ENCODE results near the gene CADPS2. TPM values are rescaled to one million over a fixed set of nuclear protein-coding genes. Genes with fewer than 3 reads are reported as not detected.

The CADPS2 gene
- total RNA-seq, 1 donor, result 27.2 TPM

- TF ChIP-seq CTCF (IDR thresholded peaks at IDR 0.05; ENCODE audit: insufficient read depth, low read depth, low read length), result no peak
- H3K4me3 ChIP-seq (ENCODE audit: low read depth, low read length), result no peak overlapping the region
- no peak for DNase-seq (ENCODE audit: low read depth)
Measured at GRCh38 chr7:122438006-122438405, 448.3 kb downstream of the CADPS2 start.

GRCh38 chr7:122433765-122434164, 452.5 kb downstream of the CADPS2 start:
- no peak overlapping the region for H3K4me3 ChIP-seq (ENCODE audit: low read depth, low read length)
- DNase-seq (ENCODE audit: low read depth), result peak; percentile 3
- TF ChIP-seq CTCF (IDR thresholded peaks at IDR 0.05; ENCODE audit: insufficient read depth, low read depth, low read length), result no peak

- H3K4me3 ChIP-seq (ENCODE audit: low read depth, low read length), result no peak overlapping the region
- no peak for TF ChIP-seq CTCF (IDR thresholded peaks at IDR 0.05; ENCODE audit: insufficient read depth, low read depth, low read length)
- DNase-seq (ENCODE audit: low read depth), result no peak
Measured at GRCh38 chr7:122430710-122431109, 455.6 kb downstream of the CADPS2 start.

DNA sequence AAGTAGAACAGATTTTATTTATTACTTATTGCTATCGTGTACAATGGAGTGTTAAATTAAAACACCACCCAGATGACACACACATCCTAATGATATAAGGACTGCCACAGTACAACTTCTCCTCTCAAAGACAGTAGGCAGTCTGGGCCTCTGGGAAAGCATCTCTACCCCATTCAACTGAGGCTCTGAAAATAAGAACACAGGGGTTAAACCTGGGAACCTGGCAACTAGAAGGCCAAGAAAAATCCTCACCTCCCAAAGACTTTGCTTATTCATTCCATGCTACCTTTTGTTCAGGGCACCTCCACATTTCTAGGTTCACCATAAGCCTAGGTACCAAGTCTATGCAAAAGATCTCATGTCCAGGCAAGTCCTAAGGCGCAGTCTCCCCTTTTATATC, 456.3 kb downstream of the CADPS2 start:
- TF ChIP-seq CTCF (IDR thresholded peaks at IDR 0.05; ENCODE audit: insufficient read depth, low read depth, low read length), result no peak
- no peak for DNase-seq (ENCODE audit: low read depth)
- H3K4me3 ChIP-seq (ENCODE audit: low read depth, low read length), result no peak overlapping the region

DNA sequence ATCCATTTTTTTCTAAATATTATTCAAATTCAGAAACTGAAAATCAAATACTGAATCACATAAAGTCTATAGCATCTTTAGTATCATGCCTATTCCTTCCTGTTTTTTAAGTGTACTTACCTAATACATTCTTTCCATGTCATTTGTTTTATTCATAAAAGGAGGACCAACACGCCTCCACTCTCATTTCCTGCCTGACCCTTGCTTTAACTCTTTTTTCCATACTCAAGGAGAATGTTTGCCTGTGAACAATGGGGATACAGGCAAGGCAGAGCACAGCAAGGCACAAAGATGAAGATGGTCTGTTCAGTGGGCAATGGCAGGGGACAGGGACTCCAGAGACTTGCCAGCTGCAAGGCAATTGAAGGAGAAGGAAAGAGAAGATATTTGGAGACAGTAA, 460.5 kb downstream of the CADPS2 start:
- H3K4me3 ChIP-seq (ENCODE audit: low read depth, low read length), result no peak overlapping the region
- DNase-seq (ENCODE audit: low read depth), result no peak
- no peak for TF ChIP-seq CTCF (IDR thresholded peaks at IDR 0.05; ENCODE audit: insufficient read depth, low read depth, low read length)

GRCh38 chr7:122423591-122423990, 462.7 kb downstream of the CADPS2 start:
- DNase-seq (ENCODE audit: low read depth), result no peak
- TF ChIP-seq CTCF (IDR thresholded peaks at IDR 0.05; ENCODE audit: insufficient read depth, low read depth, low read length), result no peak
- no peak overlapping the region for H3K4me3 ChIP-seq (ENCODE audit: low read depth, low read length)

DNA sequence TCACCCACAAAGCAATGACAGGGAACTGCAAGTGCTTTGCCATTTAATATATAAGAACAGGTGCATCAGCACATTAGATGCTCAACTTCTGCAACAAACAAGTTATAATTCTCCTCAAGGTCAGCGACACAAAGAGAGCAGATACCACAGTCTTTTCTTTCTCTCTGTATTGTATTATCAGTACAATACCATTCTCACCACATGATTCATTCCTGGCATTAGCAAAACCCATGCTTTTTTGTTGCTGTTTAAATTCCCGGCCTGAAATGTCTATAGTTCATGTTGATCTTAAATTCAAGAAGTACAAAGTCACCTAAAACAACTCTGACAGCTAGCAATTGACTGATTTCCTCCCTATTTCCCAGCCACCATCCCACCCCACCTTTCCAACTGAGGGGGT, 469.9 kb downstream of the CADPS2 start:
- no peak for TF ChIP-seq CTCF (IDR thresholded peaks at IDR 0.05; ENCODE audit: insufficient read depth, low read depth, low read length)
- no peak overlapping the region for H3K4me3 ChIP-seq (ENCODE audit: low read depth, low read length)
- DNase-seq (ENCODE audit: low read depth), result no peak
